Measurements from ENCODE around the gene ATG7.

Gene ATG7

DNA sequence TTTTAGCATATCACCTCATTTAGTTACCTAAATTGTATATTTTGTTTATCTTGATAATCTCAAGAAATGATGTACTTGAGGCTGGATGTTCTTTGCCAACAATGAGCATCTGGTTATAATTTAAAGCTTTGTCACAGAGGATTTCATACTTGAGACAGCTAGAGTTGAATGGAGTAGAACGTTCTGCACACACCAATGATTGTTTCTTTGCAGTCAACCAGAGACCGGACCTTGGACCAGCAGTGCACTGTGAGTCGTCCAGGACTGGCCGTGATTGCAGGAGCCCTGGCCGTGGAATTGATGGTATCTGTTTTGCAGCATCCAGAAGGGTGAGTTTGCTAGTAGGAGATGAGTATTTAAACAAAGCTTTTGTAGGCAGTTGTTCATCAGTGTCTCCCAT is 90.4 kb downstream of the ATG7 start:
- DNase-seq, result no peak

DNA sequence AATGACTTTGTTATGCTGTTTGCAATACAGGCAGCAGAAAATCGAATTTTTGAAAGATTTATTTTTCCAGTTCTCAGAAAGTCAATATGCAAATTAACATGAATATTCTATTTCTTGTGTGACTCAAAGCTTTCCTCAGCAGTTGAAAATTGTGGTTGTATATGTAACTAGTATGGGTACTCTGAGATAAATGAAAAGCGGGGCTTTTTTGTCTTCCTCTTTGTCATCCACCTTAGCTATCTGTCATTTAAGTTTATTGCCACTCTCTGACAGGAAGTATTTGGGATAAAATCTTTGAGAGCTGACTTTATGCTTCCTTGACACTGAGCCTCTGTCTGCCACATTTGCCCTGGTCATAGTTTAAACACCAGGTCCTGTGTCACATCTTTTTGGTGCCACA is 91.5 kb downstream of the ATG7 start:
- no peak for DNase-seq

DNA sequence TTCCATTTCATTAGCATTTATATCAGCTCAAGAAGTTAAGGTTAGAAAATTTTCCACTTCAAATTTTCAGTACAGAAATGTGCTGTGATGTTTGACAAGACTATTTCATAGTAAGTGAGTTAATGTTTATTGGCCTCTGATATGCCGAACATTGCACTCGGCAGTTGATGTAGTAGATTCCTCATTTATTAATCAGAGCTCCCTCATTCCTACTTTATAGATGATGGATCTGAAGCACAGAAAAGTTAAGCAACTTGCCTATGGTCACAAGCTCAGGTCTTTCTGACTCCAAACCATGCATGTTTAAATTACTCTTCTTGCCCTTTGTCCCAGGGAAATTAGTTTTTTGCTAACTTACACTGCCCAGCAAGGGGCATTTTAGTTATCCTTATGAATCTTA is 92.0 kb downstream of the ATG7 start:
- DNase-seq, result no peak

DNA sequence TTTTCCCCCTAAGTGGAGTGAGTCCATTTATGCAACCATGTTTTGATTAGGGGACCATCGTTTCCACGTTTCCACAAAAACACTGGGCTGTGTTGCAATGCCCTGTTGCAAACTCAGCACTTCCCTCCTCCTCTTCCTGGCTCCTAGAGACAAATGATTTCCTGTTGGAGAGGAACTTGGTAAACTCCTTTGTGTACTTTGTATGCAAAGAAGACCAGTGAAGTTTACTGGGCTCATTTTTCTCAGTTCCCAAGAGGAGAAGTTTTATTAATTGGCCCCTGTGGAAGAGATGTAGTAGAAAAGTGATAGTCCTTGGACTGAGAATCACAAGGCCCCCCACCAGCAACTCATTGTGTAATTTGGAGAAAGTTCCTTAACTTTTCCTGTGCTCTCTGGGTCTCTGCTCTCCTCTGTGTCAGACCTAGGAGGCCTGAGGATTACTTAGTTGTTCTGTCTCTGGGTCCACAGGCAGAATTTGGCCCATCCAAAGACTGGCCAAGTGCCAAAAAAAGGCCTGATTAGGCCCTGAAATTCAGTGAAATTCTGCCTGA is 95.0 kb downstream of the ATG7 start:
- DNase-seq, result peak; percentile 72 to 87 (median 82)

DNA sequence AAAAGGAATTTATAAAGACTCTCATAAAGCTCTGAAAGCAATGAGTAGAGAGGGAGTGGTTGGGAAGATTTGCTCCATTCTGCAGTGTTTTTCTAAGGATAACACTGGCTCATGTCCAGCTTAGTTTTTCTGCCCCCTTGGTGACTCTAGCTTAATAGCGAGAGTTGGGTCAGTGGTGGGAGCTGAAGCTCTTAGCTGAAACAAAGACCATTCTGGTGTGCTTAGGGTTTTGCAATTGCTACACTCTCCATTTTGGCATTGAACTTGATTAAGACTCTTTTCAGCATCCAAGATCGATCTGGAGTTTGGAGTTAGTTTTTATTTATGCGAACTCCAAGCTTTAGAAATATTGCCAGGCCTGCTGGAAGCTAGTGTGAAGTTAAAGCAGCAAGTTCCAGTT is 98.0 kb downstream of the ATG7 start:
- no peak for DNase-seq

DNA sequence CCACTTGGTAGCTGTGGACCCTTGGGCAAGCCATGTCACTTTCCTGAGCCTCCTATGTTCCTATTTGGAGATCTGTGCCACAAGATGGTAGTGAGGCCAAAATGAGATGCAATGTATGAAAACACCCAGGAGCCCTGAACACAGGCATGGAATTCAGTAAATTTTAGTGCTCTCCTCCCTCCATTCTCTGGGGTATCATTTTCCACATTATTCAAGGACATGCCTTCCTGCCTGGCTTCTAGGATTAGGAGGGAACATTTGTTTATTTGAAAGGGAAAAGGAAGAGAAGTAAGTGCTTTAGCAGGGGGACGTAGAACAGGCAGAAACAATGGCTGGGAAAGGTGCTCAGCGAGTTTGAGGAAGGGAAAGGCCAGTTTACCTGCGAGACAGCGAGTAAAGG is 98.8 kb downstream of the ATG7 start:
- no peak for DNase-seq

DNA sequence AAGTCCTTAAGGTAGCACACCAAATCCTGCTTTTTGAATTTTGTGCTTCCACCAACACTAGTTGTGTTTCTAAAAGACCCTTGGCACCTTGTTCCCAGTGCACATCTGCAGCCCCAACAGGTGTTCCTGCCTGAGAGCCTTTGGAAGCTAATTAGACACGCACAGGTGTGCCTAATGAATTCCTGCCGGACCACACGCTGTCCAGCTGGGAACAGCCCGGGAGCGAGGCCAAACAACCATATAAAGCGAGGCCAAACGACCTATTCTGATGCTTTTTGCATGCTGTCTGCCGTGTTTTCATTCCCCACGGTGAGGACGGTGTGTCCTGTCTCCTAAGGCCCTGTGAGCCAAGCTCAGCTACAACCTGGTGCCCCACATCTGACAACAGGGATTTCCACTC is 99.5 kb downstream of the ATG7 start:
- DNase-seq, result no peak

DNA sequence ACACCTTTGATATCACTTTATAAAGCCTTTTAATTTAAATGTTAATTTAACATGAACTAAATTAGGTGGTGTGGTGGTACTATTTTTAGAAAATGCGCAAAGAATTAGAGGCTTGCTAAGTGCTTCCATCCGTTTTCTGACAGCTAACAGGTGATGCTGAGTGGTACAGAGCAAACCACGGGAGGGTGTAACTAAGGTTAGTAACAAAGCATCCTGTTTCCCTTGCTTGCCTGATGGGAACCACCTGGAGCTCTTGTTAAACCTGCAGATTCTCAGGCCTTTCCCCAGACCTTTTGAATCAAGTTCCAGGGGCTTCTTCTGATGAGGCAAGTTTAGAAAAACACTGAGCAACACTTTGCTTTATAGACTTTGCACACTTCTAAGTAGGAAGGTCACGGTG is 101.0 kb downstream of the ATG7 start:
- no peak for DNase-seq

DNA sequence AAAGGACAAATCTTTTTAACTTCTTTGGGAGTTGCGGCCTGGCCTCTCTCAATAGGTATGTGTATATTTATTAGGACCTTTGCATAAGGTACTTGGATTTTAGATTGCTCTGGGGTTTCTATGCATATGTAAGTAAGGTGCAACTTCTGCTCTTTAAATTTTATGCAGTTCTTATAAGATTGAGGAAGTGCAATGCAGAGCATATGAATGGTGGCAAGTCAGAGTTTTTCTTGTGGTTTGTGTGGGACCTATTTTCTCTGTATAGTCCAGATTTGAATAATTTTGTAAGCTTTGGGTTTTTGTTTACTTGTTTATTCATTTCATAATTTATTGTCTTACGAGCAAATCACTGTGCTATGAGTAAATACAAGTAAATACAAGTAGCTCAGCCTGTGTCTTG is 101.5 kb downstream of the ATG7 start:
- peak; percentile 18 to 67 (median 53) for DNase-seq

DNA sequence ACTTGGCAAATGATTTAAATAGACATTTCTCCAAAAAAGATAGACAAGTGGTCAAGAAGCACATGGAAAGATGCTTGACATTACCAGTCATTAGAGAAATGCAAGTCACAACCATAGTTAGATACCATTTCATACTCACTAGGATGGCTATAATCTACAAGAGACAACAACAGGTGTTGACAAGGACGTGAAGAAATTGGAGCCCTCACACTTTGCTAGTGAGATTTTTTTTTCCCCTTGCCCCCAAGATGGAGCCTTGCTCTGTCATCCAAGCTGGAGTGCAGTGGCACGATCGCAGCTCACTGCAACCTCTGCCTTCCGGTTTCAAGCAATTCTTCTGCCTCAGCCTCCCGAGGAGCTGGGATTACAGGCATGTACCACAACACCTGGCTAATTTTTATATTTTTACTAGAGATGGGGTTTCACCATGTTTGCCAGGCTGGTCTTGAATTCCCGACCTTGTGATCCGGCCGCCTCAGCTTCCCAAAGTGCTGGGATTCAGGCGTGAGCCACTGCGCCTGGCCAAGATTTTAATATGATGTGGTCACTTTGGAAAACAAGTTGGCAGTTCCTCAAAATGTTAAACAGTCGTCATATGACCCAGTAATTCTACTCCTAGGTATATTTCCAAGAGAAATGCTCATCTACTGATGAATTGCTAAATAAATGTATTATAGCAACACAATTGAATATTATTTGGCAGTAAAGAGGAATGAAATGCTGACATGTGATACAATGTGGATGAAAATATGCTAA is 103.3 kb downstream of the ATG7 start:
- DNase-seq, result peak in 3 of 4 experiments; percentile 22 to 26 (median 26)

DNA sequence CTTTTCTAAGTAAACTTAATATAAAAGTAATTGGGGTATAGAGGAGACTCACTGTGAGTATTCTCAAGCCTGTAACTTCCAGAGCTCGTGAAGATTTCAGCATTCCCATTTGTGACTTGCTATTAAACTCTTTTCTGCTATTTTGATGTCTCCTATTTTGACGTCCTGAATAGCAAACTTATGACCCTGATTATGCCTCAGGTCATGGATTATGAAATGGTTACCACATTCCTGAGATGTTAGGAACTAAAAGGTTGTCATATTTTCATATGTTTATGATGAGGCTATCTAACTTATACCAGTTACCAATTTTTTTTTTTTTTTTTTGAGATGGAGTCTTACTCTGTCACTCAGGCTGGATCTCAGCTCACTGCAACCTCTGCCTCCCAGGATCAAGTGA is 105.5 kb downstream of the ATG7 start:
- DNase-seq, result no peak

DNA sequence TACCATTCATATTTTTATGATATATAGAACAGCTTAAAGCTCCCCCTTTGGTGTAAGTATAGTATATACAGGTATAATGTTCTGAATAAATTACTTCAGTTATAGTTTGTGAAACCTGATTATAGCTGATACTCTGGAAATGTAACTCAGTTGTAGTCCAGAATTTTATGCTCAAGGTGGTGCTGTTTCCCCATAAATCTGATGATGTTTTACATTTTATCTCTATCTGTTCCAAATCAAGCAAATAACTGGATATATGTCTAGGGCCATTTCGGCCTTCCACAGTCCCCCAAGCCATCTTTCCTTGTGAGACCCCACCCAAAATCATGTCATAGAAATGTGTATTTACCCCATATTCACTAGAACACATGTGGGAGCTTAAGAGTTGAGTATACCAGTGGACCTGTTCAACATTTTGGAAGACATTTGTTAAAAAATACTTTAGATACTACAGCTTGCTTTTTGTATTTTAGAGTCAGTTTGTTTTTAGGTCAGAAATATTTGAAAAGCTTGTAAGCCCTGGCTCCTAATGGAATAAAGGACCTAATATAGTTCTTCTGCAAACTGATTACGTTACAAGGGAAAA is 107.1 kb downstream of the ATG7 start:
- peak in 3 of 4 experiments; percentile 21 to 37 (median 30) for DNase-seq

DNA sequence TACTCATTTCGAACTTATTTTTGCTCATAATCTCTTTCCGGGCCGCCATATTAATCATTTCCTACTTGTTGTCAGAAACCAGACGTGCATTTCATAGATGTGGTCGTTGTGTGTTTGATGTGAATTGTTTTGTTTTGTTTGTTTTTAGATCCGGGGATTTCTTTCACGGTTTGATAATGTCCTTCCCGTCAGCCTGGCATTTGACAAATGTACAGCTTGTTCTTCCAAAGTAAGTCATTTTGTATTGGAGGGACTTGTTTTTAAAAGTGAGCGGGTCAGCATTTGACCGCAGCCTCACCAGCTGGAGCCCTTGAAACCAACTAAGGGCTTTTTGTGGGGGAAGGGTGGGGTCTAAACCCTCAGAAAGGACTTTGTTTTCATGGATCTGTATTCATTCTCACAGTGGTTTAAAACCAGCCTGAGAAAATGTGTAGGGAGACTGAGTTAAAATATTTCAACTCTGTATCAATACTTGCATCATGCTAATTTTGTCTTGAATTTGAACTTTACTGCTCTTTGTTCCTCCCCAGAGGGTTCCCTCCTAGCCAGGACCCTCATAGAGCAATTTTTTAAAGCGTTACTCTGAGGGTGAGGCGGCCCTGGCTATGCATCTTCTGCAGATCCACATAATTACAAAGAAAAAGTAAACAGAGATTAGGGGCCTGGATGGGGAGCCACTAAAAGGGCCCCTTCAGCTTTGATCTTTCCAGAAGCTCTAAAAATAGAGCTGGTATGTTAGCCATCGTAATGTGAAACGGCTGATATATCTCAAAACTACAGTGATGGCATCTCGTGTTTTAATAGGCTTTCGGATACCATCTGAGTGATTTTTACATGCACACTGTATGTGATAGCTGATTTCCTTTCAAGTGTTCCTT is 107.9 kb downstream of the ATG7 start:
- DNase-seq, result no peak

DNA sequence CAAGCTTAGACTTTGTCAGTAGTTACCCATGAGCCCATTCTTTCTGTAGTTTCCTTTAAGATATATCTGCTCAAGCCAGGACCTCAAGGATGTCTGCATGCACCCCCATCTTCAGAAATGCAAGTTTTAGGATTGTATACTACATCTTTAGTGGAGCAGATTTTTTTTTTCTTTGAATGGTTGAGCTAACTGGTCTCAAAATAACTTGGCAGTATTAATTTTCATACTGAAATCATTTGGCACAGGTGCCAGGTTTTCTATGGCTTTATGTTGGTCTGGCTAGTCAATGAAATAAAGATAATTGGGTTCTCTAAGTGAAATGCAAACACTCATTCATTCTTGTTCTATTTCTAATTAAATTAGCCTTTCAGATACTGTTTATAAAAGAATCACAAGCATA is 108.9 kb downstream of the ATG7 start:
- no peak for DNase-seq

DNA sequence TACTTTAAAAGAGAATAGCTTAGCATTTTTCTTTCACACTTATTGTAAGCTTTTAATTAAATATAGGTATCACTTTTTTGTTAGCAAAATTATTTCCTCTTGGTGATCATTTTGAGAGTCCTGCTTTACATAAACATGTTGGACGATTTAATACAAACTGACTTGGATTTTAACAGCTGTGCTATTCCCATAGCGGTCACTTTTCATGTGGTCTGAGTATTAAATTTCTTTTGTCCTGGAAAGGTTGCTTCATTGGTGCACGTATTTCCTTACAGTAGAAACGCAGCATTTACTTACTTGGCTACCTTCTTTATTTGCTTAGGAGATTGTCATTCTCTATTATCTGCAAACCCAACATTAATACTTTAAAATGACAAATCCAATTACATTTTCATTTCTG is 109.4 kb downstream of the ATG7 start:
- DNase-seq, result no peak

DNA sequence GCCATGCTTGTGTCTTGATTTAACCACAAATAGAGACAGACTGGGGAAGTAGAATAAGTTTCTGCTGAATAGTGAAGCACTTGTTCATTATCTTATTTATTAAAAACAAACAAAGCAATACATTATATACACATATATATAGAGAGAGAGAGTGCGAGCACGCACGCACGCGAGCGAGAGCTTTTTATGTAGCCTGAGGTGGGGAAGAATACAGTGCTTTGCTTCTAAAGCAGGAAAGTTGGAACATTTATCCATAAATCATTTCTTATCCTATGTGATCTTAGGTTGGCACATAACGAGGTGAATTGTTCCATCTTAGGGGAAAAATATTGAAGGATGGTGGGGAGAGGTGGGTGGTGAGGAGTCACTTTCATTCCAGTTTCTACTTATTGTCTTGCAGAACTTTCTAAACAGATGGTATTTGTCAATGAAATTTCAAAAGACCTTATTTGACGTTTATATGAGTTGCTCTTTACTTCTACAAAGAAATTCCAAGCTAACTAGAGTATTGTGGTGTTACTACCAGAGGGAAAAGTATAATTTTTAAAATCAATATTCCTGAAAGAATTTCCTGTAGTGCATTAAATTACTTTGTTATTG is 110.0 kb downstream of the ATG7 start:
- peak in 1 of 4 experiments; percentile 14 for DNase-seq

DNA sequence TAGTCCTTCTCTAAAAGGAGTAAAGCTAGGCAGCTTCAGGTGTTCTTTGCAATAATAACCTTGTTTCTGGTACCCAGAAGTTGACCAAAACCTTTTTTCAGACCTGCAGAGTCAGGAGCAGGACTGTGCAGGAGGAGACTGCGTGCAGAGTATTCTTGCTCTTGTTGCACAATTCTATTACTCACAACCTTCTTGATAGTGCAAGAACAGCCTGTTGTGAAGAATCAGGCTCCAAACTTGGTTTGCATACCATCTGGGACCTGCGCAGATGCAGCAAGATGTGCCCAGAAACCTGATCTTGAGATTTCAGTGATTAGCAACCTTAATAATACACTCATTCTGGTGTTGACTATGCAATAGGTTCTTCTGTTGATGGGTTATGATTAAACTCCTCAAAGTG is 111.9 kb downstream of the ATG7 start:
- DNase-seq, result peak in 1 of 4 experiments; percentile 17

DNA sequence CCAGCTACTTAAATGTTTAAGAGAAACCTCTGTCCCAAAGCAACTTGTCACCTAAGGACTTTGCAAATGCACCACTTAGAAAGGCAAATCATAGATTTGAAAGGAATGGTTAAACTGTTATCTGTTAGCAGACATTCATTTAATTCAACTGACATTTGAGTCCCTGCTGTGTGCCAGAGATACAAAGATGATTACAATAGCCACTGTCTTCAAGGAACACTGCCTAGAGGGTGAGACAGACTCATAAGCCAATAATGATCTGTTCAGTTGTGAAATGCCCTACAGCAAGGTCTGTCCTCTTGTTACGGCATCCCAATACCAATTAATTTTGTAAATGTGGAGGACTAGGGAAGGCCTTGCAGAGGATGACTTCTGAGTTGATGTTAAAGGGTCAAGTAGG is 113.1 kb downstream of the ATG7 start:
- DNase-seq, result no peak

DNA sequence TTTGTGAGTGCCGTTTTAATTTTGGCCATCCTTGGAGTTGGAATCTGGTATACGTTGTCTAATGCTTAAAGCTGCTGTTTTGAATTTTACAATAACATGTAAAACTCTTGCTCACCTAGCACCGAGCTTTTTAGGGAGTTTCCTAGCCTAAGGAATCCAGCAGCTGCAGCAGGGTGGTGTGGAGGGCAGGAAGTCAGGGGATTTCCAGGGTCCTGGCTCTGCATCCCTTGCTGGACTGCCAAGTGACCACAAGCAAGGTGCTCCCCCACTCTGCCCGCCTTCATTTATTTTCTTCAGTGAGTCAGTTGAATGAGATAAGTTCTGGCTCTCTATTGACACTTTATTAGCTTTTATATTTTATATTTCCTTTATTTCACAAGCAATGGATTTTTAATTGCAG is 113.7 kb downstream of the ATG7 start:
- no peak for DNase-seq

DNA sequence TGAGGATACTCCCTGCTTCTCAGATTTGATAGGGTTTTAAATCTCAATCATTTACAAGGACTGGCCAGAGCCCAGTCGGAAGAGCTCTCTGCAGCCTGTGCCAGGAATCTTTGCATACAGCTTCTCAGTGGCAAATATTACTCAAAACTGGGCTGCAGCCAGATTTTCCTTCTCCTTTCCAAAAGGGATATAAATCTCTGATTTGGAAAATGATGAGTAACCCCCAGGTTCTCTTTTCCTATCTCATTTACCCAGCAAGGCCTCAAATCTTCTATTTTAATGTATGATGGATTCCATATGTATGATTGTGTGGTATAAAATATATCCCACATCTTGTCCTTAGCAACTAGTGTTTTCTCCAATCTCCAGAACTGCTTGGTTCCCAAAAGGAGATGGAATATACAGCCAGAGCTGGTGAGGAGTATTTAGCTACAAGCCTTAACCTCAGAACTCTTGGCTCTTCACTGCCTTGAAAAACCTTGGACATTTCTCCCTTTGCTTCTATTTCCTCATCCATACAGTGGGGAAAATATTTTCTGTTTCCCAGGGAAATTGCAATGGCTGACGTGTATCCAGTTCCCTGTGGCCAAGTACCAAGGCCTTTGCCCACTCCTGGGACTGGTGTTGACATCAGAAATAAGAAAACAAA is 114.4 kb downstream of the ATG7 start:
- no peak for DNase-seq

DNA sequence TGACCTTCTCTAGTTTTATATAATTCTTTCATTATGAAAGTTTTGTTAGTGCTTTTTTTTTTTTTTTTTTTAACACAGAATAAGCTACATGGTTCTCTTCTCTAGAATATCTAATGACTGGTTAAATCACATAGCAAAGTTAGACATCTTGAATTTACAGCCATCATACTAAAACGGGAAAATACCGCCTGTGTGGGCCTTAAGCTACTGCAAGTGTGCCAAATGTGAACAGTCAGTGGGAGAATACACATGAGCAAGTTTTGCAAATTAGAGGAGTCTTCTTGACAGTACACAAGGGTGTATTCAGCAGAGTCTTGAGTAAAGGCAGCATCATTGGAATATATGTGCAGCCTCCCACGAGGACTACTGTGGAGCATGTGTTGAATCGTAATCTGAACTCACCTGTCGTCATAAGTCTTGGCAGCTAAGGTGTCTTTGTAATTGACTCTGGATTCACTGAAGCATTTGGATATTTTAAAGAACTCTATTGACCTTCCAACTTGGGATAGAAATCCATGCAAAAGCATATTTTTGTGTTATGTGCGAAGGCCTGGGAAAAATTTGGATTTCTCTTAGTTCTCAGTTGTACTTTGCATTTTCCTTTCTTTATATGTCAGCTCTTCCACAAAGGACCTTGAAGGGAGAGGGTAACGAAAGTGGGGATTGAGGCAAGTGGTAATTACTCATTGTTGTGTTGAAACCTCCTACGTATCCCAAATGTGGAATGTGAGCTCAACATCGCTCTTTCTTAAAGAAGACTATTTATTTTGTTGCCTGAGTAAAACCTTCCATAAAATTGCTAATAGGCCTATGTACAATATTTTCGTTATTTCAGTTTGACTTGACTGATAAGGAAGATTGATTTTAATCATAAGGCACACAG is 117.4 kb downstream of the ATG7 start:
- peak; percentile 17 to 62 (median 58) for DNase-seq
